ENCODE data around the gene NOL4L. TPM values are rescaled to one million over a fixed set of nuclear protein-coding genes. Genes with fewer than 3 reads are reported as not detected.

The NOL4L gene
- total and polyA plus RNA-seq, 2 experiments from 2014 or later, result 38.8 to 39.2 TPM

GRCh38 chr20:32448306-32449056 lies 136.7 kb downstream of the NOL4L start (continued):
- TF ChIP-seq ZNF462 (CRISPR knock-in tag; IDR thresholded peaks at IDR 0.05) (no peak), ETS1 (IDR thresholded peaks at IDR 0.05) (no peak), JUNB (IDR thresholded peaks at IDR 0.05; ENCODE audit: unreplicated experiment) (no peak), EZH2 (IDR thresholded peaks at IDR 0.05; ENCODE audit: low read depth, unreplicated experiment) (no peak), POLR2AphosphoS5 (IDR thresholded peaks at IDR 0.05; ENCODE audit: low read depth) (no peak), EZH2phosphoT487 (IDR thresholded peaks at IDR 0.05; ENCODE audit: unreplicated experiment) (no peak)

Measured in GM23338 (cell line).